ELR (cell line): ENCODE results near the gene ALPI.
"Not testable (repeated sequence)": the region's sequence is repeated elsewhere in the genome, so short reads cannot be mapped to it uniquely, and the experiment has no call there.

Source experiments
- DNase-seq: peaks from one replicate; pipeline ENCODE4 v3.0.0-alpha.2; 2015; ENCODE audit warnings: low read depth

Gene ALPI

DNA sequence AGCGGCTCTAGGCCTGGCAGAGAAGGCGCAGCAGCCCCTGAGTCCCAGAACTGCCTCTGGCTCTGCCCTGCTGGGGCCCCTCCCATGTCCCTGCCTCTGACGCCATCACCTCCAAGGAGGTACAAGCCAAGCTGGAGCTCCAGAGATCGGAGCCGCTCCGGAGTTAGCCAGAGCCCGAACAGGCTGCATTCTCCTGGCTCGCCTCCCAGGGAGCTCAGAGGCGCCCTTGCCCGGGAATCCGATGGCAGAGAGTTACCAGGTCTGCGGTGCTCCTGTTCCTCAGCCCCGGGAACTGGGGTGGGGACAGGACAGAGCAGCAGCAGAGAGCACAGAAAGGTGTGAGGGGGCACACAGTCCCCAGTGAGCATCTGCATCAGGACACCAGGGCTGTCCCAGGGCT is 12.9 kb upstream of the ALPI start:
- DNase-seq: not testable (repeated sequence)

GRCh38 chr2:232443669-232444408 is 12.1 kb upstream of the ALPI start:
- DNase-seq: not testable (repeated sequence)

DNA sequence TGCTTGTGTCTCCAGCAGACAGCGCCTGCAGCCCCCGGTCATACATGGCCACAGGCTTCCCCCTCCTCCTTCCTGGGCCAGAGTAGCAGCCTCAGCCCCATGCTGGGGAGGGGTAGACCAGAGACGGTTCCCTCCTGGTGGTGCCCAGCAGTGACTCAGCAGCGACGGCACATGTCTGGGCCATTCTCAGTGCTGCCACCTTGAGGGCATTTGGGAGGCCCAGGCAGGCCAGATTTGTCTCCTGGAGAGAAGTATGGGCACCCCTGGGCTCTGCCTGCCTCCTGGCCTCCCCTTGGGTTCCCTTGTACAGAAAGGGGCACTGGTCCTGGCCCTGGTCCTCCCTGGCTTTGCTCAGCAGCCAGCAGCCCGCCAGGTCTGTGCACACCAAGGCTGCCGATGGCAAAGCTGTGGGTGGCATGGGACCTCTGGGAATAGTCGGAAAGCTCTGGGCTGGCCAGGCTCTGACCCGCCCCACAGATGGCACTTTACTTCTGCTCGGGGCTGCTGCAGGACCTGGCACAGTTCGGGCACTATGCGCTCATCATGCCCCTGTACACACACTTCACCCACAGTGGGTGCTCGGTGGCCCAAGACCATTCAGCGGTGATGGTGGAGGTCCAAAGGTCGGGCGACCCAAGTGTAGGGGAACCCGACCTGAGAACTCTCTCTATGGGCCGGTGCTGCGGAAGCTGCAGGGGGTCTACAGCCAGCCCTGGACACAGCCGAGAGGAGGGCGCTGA is 11.4 kb upstream of the ALPI start:
- DNase-seq: peak; percentile 79

GRCh38 chr2:232445149-232445885 is 10.6 kb upstream of the ALPI start:
- not testable (repeated sequence) for DNase-seq

GRCh38 chr2:232446266-232446777 is 9.6 kb upstream of the ALPI start:
- DNase-seq: not testable (repeated sequence)

DNA sequence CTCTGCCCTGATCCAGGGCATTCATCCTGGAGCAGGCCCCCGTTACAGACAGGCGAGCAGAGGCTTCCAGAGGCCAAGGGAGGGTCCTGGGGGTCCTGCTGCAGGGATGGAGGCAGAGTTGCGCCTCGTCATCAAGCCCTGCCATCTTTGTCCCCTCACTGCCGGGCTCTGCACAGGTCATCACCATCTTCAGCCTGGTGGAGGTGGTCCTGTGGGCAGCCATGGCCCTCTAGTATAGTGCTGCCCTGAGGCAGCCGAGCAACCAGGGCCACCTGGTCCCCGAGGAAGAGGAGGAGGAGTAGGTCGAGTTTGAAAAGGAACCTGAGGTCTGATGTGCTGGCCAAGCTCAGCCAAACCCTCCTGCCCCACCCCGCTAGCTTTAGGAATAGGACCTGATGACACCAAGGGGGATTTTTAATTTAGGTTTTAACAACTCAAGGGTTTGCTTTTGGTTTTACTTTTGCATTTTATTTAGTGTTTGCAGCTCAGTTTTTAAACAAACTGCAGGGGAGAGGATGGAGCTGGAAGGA is 8.8 kb upstream of the ALPI start:
- no peak for DNase-seq

DNA sequence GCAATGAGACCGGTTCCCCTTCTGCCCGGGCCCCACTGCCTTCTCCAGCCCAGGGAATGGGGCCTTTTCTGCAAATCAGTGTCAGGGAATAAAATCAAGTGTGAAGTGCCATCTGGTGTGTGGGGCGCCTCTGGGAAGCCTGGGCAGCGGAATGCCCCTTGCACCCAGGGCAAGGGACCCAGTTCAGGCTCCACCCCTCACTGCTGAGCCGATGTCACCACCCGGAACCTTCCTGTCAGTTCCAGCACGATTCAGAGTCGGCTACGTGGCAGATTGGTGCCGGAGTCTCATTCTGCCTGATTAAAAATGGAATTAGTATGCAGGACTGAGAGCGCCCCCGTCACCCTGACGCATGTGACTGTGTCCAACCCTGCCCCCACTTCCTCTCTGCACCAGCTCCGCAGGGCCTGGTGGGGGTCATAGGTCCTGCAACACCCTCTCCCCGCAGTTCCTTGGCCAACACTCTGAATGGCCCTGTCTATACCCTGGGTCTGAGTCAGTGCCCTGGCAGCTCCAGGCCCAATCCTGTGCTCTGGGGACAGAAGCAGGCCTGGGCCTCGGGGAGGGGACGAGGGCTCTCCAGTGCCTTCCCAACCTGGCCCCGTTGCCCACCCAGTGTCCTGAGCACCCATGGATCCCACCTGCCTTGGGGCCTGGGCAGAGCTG is 8.2 kb upstream of the ALPI start:
- no peak for DNase-seq

- DNase-seq: no peak
Observed at GRCh38 chr2:232448304-232448690, 7.7 kb upstream of the ALPI start.

- no peak for DNase-seq
Observed at GRCh38 chr2:232449964-232450363, 6.0 kb upstream of the ALPI start.

GRCh38 chr2:232451645-232452044 is 4.3 kb upstream of the ALPI start:
- DNase-seq: not testable (repeated sequence)

- no peak for DNase-seq
Observed at GRCh38 chr2:232454630-232455029, 1.3 kb upstream of the ALPI start.

DNA sequence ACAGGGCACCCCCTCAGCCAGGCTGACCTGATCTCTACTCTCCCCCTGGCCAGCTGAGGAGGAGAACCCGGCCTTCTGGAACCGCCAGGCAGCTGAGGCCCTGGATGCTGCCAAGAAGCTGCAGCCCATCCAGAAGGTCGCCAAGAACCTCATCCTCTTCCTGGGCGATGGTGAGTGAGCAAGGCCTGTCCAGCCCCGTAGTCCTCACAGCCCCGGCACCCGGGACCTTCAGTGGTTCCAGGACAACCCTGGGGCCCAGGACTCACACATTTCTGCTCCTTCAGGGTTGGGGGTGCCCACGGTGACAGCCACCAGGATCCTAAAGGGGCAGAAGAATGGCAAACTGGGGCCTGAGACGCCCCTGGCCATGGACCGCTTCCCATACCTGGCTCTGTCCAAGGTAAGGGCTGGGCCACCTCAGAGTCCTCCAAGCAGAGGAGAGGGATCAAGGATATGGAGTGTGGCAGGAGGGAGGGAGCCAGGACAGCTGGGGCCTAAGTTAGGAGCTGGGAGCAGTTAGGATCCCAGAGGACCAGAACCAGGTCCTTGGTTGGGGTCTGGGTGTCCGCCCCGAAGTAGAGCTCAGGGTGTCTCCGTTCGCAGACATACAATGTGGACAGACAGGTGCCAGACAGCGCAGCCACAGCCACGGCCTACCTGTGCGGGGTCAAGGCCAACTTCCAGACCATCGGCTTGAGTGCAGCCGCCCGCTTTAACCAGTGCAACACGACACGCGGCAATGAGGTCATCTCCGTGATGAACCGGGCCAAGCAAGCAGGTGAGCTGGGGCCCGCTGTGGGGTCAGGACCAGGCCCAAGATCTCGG is 555 bp downstream of the ALPI start:
- DNase-seq: no peak

DNA sequence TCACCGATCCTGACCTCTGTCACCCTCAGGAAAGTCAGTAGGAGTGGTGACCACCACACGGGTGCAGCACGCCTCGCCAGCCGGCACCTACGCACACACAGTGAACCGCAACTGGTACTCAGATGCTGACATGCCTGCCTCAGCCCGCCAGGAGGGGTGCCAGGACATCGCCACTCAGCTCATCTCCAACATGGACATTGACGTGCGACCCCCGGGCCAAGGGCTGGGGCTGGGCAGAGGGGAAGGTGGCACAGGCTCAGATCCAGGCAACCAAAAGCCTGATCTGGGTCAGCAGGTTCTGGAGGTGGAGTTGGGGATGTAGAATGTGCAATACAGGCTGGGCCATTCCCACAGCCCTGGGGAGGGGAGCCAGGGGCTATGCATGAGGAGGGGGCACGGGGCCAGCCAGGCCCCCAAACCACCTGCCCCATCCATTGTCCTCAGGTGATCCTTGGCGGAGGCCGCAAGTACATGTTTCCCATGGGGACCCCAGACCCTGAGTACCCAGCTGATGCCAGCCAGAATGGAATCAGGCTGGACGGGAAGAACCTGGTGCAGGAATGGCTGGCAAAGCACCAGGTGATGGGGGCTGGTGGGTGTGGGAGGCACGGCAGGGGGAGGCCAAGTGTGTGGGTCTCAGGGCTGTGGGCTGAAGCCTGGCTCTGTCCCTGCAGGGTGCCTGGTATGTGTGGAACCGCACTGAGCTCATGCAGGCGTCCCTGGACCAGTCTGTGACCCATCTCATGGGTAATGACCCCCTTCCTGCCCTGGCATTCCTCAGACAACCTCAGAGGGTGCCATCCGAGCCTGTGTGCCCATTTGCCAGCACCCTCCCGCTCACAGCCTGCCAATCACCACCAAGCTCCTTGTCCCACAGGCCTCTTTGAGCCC is 1.4 kb downstream of the ALPI start:
- DNase-seq: no peak

GRCh38 chr2:232458051-232458660 is 2.2 kb downstream of the ALPI start:
- DNase-seq: no peak

DNA sequence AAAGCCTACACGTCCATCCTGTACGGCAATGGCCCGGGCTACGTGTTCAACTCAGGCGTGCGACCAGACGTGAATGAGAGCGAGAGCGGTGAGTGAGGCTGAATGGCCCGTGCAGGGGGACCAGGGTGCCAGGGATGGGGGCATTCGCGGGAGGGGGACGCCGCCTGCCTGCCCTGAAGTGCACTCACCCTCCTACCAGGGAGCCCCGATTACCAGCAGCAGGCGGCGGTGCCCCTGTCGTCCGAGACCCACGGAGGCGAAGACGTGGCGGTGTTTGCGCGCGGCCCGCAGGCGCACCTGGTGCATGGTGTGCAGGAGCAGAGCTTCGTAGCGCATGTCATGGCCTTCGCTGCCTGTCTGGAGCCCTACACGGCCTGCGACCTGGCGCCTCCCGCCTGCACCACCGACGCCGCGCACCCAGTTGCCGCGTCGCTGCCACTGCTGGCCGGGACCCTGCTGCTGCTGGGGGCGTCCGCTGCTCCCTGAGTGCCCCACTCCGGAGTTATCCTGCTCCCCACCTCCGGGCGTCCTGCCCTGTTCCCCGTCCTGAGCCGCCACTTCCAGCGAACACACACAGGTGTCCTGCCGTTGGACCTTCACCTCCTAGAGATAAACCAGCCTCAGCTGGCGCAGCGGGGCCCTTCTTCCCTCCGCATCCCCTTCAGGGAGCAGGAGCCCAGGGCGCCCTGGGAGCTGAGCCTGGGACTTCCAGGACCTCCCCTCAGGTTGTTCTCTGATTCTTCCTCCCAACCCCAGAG is 2.9 kb downstream of the ALPI start:
- no peak for DNase-seq

- DNase-seq: no peak
Observed at GRCh38 chr2:232459419-232460035, 3.6 kb downstream of the ALPI start.

DNA sequence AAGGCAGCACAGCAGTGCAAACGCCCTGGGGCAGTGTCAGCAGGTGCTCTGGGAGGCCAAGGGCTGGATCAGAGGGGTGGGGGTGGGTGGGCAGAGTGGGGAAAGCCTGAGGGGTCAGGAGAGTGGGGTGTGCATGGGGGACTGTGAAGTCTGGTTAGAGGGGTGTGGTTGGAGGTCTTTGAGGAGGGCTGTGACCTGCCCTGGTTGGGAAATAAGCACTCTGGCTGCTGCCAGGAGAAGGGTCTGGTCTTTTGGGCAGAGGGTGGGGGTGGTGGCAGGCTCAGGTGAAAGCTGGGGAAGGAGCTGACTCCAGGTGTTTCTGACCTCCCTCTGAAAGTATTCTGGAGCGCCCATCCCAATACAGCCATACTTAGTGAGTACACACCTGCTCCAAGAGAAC is 4.2 kb downstream of the ALPI start:
- DNase-seq: no peak
